ENCODE measurements around the gene LENG1. TPM values are rescaled to one million over a fixed set of nuclear protein-coding genes. Genes with fewer than 3 reads are reported as not detected.

Gene LENG1
- total and polyA plus RNA-seq, 7 donors = 7.8 to 11.5 (median 8.6) TPM

DNA sequence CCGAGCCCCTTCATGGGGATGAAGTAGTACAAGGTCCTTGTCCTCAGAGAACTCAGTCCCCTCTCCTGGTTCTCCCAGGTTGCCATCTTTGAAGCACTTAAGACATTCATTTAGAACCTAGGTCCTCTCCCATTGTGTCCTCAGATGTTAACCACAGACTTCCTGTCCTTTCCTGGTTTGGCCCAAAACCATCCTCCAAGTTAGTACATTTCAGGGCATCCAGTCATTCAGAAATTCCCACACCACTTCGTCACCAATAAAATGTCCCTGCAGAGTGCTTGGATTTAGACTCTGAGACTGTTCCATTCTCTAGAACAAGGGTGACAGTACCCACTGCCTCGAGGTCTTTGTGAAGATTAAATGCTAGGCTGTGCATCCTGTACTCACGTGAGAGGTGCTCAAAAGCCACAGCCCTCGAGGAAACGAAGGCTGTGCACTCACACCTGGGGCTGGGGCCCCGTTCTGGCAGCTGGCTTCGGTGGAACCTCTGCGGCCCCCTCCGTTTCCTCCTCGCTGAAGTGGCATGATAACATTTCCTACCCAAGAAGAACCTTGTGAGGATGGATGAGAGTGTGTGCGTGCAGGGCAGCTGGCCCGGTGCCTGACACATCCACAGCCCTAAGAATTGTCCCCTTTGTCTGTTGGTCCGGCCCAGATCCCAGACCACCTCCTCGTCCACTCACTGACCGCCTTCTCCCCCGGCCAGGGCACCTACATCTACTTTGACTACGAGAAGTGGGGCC lies 4.7 kb downstream of the LENG1 start:
- Histone ChIP-seq H3K36me3 (peaks cover 52 to 85% (median 68%) of the 10 kb centered on the region in 4 donors), H3K9me3 (no peaks in the 10 kb centered on the region), H3K4me1 (peaks cover 0 to 16% (median 12%) of the 10 kb centered on the region in 4 donors), H3K27ac (no peak overlapping the region), H3K27me3 (no peaks in the 10 kb centered on the region), H3K4me3 (no peak overlapping the region)
- TF ChIP-seq EP300 (IDR thresholded peaks at IDR 0.05) (no peak), POLR2A (IDR thresholded peaks at IDR 0.05) (no peak), POLR2AphosphoS5 (IDR thresholded peaks at IDR 0.05) (no peak)
- TF ChIP-seq, protein P1, sequence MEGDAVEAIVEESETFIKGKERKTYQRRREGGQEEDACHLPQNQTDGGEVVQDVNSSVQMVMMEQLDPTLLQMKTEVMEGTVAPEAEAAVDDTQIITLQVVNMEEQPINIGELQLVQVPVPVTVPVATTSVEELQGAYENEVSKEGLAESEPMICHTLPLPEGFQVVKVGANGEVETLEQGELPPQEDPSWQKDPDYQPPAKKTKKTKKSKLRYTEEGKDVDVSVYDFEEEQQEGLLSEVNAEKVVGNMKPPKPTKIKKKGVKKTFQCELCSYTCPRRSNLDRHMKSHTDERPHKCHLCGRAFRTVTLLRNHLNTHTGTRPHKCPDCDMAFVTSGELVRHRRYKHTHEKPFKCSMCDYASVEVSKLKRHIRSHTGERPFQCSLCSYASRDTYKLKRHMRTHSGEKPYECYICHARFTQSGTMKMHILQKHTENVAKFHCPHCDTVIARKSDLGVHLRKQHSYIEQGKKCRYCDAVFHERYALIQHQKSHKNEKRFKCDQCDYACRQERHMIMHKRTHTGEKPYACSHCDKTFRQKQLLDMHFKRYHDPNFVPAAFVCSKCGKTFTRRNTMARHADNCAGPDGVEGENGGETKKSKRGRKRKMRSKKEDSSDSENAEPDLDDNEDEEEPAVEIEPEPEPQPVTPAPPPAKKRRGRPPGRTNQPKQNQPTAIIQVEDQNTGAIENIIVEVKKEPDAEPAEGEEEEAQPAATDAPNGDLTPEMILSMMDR (IDR thresholded peaks at IDR 0.05) = no peak
- intact Hi-C loops (cut with DNase I) = no loop called here
- 60 to 74% methylated on average over 18 of the region's 18 CpGs for WGBS, 2 donors
- no peak for DNase-seq

- Histone ChIP-seq H3K27ac (peak overlapping the region in 2 of 4 donors; percentile 15 to 37), H3K4me1 (peaks cover 0 to 12% (median 10%) of the 10 kb centered on the region in 4 donors), H3K9me3 (no peaks in the 10 kb centered on the region), H3K4me3 (no peak overlapping the region), H3K36me3 (peaks cover 60 to 95% (median 76%) of the 10 kb centered on the region in 4 donors), H3K27me3 (no peaks in the 10 kb centered on the region)
- WGBS, 2 donors = 86 to 87% methylated on average over 10 of the region's 10 CpGs
- TF ChIP-seq EP300 (IDR thresholded peaks at IDR 0.05) (no peak), POLR2AphosphoS5 (IDR thresholded peaks at IDR 0.05) (no peak), POLR2A (IDR thresholded peaks at IDR 0.05) (no peak)
- TF ChIP-seq, protein P1 (IDR thresholded peaks at IDR 0.05) = no peak
- DNase-seq = no peak
- intact Hi-C loops (cut with DNase I) = no loop called here
Measured at GRCh38 chr19:54153731-54154326, 5.7 kb downstream of the LENG1 start.

DNA sequence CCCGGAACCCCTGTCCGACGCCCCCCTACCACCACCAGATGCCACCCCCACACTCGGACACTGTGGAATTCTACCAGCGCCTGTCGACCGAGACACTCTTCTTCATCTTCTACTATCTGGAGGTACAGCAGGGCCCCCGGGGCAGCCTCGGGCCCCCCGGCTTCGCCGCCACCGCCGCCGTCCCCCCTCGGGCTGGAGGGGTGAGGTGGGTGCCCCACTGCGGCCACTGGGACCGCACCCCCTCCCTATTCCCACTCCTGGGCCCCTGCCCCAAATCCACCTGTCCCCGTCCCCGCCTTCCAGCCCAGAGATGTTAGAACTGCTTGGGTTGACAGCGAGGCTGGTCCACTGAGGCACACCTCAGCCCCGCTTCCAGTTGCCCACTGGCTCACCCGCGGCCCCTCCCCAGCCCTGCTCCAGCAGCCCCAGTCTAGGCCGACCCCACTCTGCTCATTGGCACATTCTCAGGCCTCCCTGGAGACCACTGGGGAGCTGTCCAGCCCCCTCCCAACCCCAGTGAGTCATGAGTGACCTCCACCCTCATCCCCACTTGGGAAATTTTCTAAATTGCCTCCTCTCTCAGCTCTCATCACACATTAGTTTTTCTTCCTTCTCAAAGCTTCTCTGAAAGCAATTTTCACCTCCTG lies 6.5 kb downstream of the LENG1 start:
- H3K4me1 ChIP-seq = peaks cover 0 to 7% (median 3%) of the 10 kb centered on the region in 4 donors
- TF ChIP-seq POLR2AphosphoS5 (IDR thresholded peaks at IDR 0.05) = no peak
- TF ChIP-seq, protein P1 (IDR thresholded peaks at IDR 0.05) = no peak
- TF ChIP-seq POLR2A (IDR thresholded peaks at IDR 0.05) = no peak
- no peak for TF ChIP-seq EP300 (IDR thresholded peaks at IDR 0.05)
- no peaks in the 10 kb centered on the region for H3K9me3 ChIP-seq
- intact Hi-C loops (cut with DNase I) = no loop called here
- H3K27ac ChIP-seq = peak overlapping the region in 2 of 4 donors; percentile 15 to 37
- 92 to 93% methylated on average over 25 of the region's 25 CpGs for WGBS, 2 donors
- no peak for DNase-seq
- no peak overlapping the region for H3K4me3 ChIP-seq
- H3K27me3 ChIP-seq = no peaks in the 10 kb centered on the region
- peaks cover 68 to 100% (median 84%) of the 10 kb centered on the region in 4 donors for H3K36me3 ChIP-seq

DNA sequence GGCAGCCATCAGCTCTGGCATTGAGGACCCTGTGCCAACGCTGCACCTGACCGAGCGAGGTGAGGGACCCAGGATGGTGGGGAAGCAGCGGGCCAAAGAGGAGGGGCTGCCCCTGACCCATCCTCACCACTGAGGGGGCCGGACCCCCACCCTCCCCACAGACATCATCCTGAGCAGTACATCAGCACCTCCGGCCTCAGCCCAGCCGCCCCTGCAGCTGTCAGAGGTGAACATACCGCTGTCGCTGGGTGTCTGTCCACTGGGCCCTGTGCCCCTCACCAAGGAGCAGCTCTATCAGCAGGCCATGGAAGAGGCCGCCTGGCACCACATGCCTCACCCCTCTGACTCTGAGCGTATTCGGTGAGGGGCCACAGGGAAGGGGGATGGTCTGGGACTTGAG lies 7.3 kb downstream of the LENG1 start:
- no peaks in the 10 kb centered on the region for H3K9me3 ChIP-seq
- WGBS, 2 donors = 93 to 96% methylated on average over 12 of the region's 12 CpGs
- H3K36me3 ChIP-seq = peaks cover 76 to 100% (median 88%) of the 10 kb centered on the region in 4 donors
- no peak overlapping the region for H3K4me3 ChIP-seq
- DNase-seq = no peak
- peaks cover 0 to 8% (median under 1%) of the 10 kb centered on the region in 4 donors for H3K4me1 ChIP-seq
- H3K27me3 ChIP-seq = no peaks in the 10 kb centered on the region
- TF ChIP-seq, protein P1 (IDR thresholded peaks at IDR 0.05) = no peak
- TF ChIP-seq POLR2AphosphoS5 (IDR thresholded peaks at IDR 0.05) = no peak
- no peak for TF ChIP-seq EP300 (IDR thresholded peaks at IDR 0.05)
- no peak for TF ChIP-seq POLR2A (IDR thresholded peaks at IDR 0.05)
- intact Hi-C loops (cut with DNase I) = no loop called here
- no peak overlapping the region for H3K27ac ChIP-seq
